Mesenchymal stem cell (in vitro differentiated cells and primary cell): ENCODE results near the gene BICRAL.

ENCODE experiments used
- DNase-seq: peaks from one replicate; pipeline ENCODE4 v3.0.0-alpha.2; 2013
- H2AFZ ChIP-seq: one replicate; pipeline ENCODE4 v1.6.1; 2013; ENCODE audit warnings: low read depth, mild to moderate bottlenecking, control low read depth, inconsistent platforms, low read length, moderate library complexity
- H2AK5ac ChIP-seq: 2 replicates; pipeline ENCODE4 v1.6.1; 2013; ENCODE audit warnings: low read length, moderate library complexity, mild to moderate bottlenecking, inconsistent platforms; ENCODE audit not compliant: severe bottlenecking
- H2BK120ac ChIP-seq: one replicate; pipeline ENCODE4 v1.6.1; 2013; ENCODE audit warnings: low read depth, mild to moderate bottlenecking, inconsistent platforms, low read length, moderate library complexity
- H2BK12ac ChIP-seq, 2 experiments: one replicate each; pipeline ENCODE4 v1.6.1; 2013; ENCODE audit warnings: inconsistent platforms in 2 of 2, low read length in 2 of 2, mild to moderate bottlenecking in 2 of 2, moderate library complexity in 2 of 2, control low read depth in 1 of 2
- H2BK15ac ChIP-seq: one replicate; pipeline ENCODE4 v1.6.1; 2013; ENCODE audit warnings: mild to moderate bottlenecking, low read depth, inconsistent platforms; ENCODE audit not compliant: poor library complexity, severe bottlenecking
- H2BK5ac ChIP-seq: 2 replicates; pipeline ENCODE4 v1.6.1; 2013; ENCODE audit warnings: low read depth, mild to moderate bottlenecking, low read length, control low read depth, inconsistent platforms; ENCODE audit not compliant: poor library complexity, severe bottlenecking
- H3K14ac ChIP-seq, 2 experiments: one replicate each; pipeline ENCODE4 v1.6.1; 2013; ENCODE audit warnings: inconsistent platforms in 2 of 2, low read length in 2 of 2, control low read depth in 1 of 2, mild to moderate bottlenecking in 1 of 2, moderate library complexity in 1 of 2
- H3K18ac ChIP-seq, 2 experiments: one replicate each; pipeline ENCODE4 v1.6.1; 2013; ENCODE audit warnings: inconsistent platforms in 2 of 2, low read length in 2 of 2, control low read depth in 1 of 2, low read depth in 1 of 2, mild to moderate bottlenecking in 1 of 2
- H3K23ac ChIP-seq, 2 experiments: one replicate each; pipeline ENCODE4 v1.6.1; 2013; ENCODE audit warnings: inconsistent platforms in 2 of 2, low read length in 2 of 2, mild to moderate bottlenecking in 2 of 2, moderate library complexity in 2 of 2, control low read depth in 1 of 2
- H3K27ac ChIP-seq: 2 replicates; pipeline ENCODE4 v1.5.1; 2013; ENCODE audit warnings: mild to moderate bottlenecking, moderate library complexity, low read length, control low read depth, inconsistent platforms; ENCODE audit not compliant: poor library complexity, severe bottlenecking
- H3K27me3 ChIP-seq, 2 experiments: 2 replicates each; pipeline versions ENCODE4 v1.6.1 to v1.7.0; 2013; ENCODE audit warnings: low read length in 2 of 2, mild to moderate bottlenecking in 2 of 2, moderate library complexity in 2 of 2, control low read depth in 1 of 2, inconsistent platforms in 1 of 2; ENCODE audit not compliant: control insufficient read depth in 1 of 2, insufficient read depth in 1 of 2
- H3K36me3 ChIP-seq, 2 experiments: 2 replicates each; pipeline versions ENCODE4 v1.6.1 to v1.7.0; 2013; ENCODE audit warnings: low read length in 2 of 2, control low read depth in 1 of 2, inconsistent platforms in 1 of 2, low read depth in 1 of 2, mild to moderate bottlenecking in 1 of 2; ENCODE audit not compliant: insufficient read depth in 2 of 2, control insufficient read depth in 1 of 2
- H3K4ac ChIP-seq, 2 experiments: one replicate each; pipeline ENCODE4 v1.6.1; 2013; ENCODE audit warnings: inconsistent platforms in 2 of 2, low read length in 2 of 2, mild to moderate bottlenecking in 2 of 2, moderate library complexity in 2 of 2, control low read depth in 1 of 2, low read depth in 1 of 2
- H3K4me1 ChIP-seq: 2 replicates; pipeline ENCODE4 v1.6.1; 2013; ENCODE audit warnings: low read depth, low read length, control low read depth; ENCODE audit not compliant: control insufficient read depth, insufficient read depth
- H3K4me2 ChIP-seq: 2 replicates; pipeline ENCODE4 v1.6.1; 2013; ENCODE audit warnings: low read length, mild to moderate bottlenecking, inconsistent platforms; ENCODE audit not compliant: poor library complexity, severe bottlenecking
- H3K4me3 ChIP-seq, 2 experiments: 2 replicates each; pipeline versions ENCODE4 v1.5.1 to v1.7.0; 2013; ENCODE audit warnings: low read length in 2 of 2, mild to moderate bottlenecking in 2 of 2, control low read depth in 1 of 2, low read depth in 1 of 2; ENCODE audit not compliant: insufficient read depth in 1 of 2
- H3K79me1 ChIP-seq: replicated peaks from 2 replicates; pipeline ENCODE4 v1.6.1; 2013; ENCODE audit warnings: mild to moderate bottlenecking, control low read depth, low read length, inconsistent platforms; ENCODE audit not compliant: poor library complexity, severe bottlenecking
- H3K9ac ChIP-seq: 2 replicates; pipeline ENCODE4 v1.7.0; 2013; ENCODE audit warnings: mild to moderate bottlenecking, low read length, moderate library complexity
- H3K9me3 ChIP-seq: 2 replicates; pipeline ENCODE4 v1.7.0; 2013; ENCODE audit warnings: mild to moderate bottlenecking, low read length; ENCODE audit not compliant: control insufficient read depth
- H4K8ac ChIP-seq: one replicate; pipeline ENCODE4 v1.6.1; 2013; ENCODE audit warnings: inconsistent platforms, mild to moderate bottlenecking, low read length, moderate library complexity
- H4K91ac ChIP-seq: one replicate; pipeline ENCODE4 v1.6.1; 2013; ENCODE audit warnings: mild to moderate bottlenecking, low read length, inconsistent platforms
- whole genome bisulfite sequencing: methylation state at CpG from one replicate; pipeline ENCODE4 v1.1.7; 2013; ENCODE audit warnings: mixed read lengths; 5-methylcytosine and 5-hydroxymethylcytosine counted together

Gene BICRAL

GRCh38 chr6:42788671-42789070 is 6.8 kb downstream of the BICRAL start:
- H3K9me3 ChIP-seq, result no peaks in the 10 kb centered on the region
- H3K79me1 ChIP-seq, result peaks cover 16% of the 10 kb centered on the region
- no peak overlapping the region for H4K91ac ChIP-seq
- peaks cover 4 to 6% of the 10 kb centered on the region in 2 experiments for H3K36me3 ChIP-seq
- no peak overlapping the region for H2BK15ac ChIP-seq
- no peak overlapping the region for H2BK120ac ChIP-seq
- no peaks in the 10 kb centered on the region for H3K27me3 ChIP-seq
- no peak overlapping the region for H3K9ac ChIP-seq
- no peak overlapping the region for H3K27ac ChIP-seq
- H3K23ac ChIP-seq, result no peak overlapping the region
- H3K4me3 ChIP-seq, result no peak overlapping the region
- H3K14ac ChIP-seq, result no peak overlapping the region
- peak overlapping the region; percentile 75 for H2AK5ac ChIP-seq
- no peak overlapping the region for H3K4ac ChIP-seq
- H4K8ac ChIP-seq, result no peak overlapping the region
- no peak overlapping the region for H3K18ac ChIP-seq
- no peak overlapping the region for H2BK5ac ChIP-seq
- 83% methylated on average over 4 of the region's 4 CpGs for WGBS
- H3K4me1 ChIP-seq, result peaks cover 7% of the 10 kb centered on the region
- no peak overlapping the region for H3K4me2 ChIP-seq
- DNase-seq, result no peak
- H2BK12ac ChIP-seq, result no peak overlapping the region
- no peak overlapping the region for H2AFZ ChIP-seq

- Histone ChIP-seq H3K4ac (no peak overlapping the region), H3K36me3 (peaks cover 4 to 6% of the 10 kb centered on the region in 2 experiments), H3K27me3 (no peaks in the 10 kb centered on the region), H3K23ac (no peak overlapping the region), H3K4me2 (no peak overlapping the region), H3K9me3 (no peaks in the 10 kb centered on the region), H3K4me3 (no peak overlapping the region), H3K9ac (no peak overlapping the region), H2BK120ac (no peak overlapping the region), H3K27ac (no peak overlapping the region), H2AK5ac (no peak overlapping the region), H2AFZ (no peak overlapping the region), H4K91ac (no peak overlapping the region), H3K79me1 (peaks cover 16% of the 10 kb centered on the region), H3K4me1 (peaks cover 3% of the 10 kb centered on the region), H3K14ac (no peak overlapping the region), H4K8ac (no peak overlapping the region), H3K18ac (no peak overlapping the region), H2BK12ac (peak overlapping the region in 1 of 2 experiments; percentile 6), H2BK15ac (no peak overlapping the region), H2BK5ac (no peak overlapping the region)
- 75% methylated on average over 4 of the region's 5 CpGs for WGBS
- no peak for DNase-seq
These were observed 8.8 kb downstream of the BICRAL start for GRCh38 chr6:42790549-42791181.

GRCh38 chr6:42791706-42792320 is 10.0 kb downstream of the BICRAL start:
- Histone ChIP-seq H4K8ac (no peak overlapping the region), H3K4ac (no peak overlapping the region), H3K23ac (no peak overlapping the region), H2BK15ac (no peak overlapping the region), H3K79me1 (peaks cover 20% of the 10 kb centered on the region), H3K9me3 (no peaks in the 10 kb centered on the region), H2BK120ac (no peak overlapping the region), H2BK5ac (no peak overlapping the region), H2BK12ac (no peak overlapping the region), H3K9ac (no peak overlapping the region), H3K27ac (no peak overlapping the region), H3K36me3 (peaks cover 4 to 6% of the 10 kb centered on the region in 2 experiments), H4K91ac (no peak overlapping the region), H3K14ac (no peak overlapping the region), H2AFZ (no peak overlapping the region), H2AK5ac (peak overlapping the region; percentile 19), H3K4me3 (no peak overlapping the region), H3K4me2 (no peak overlapping the region), H3K4me1 (peaks cover 3% of the 10 kb centered on the region), H3K27me3 (no peaks in the 10 kb centered on the region), H3K18ac (no peak overlapping the region)
- no peak for DNase-seq
- 100% methylated on average over 1 of the region's 3 CpGs for WGBS

- Histone ChIP-seq H2BK5ac (no peak overlapping the region), H3K27me3 (no peaks in the 10 kb centered on the region), H3K27ac (no peak overlapping the region), H3K36me3 (no peaks in the 10 kb centered on the region), H3K4me3 (no peak overlapping the region), H3K79me1 (peaks cover 11% of the 10 kb centered on the region), H3K4ac (no peak overlapping the region), H3K9ac (no peak overlapping the region), H2BK15ac (no peak overlapping the region), H3K4me1 (peaks cover 6% of the 10 kb centered on the region), H4K91ac (no peak overlapping the region), H2BK12ac (no peak overlapping the region), H3K14ac (no peak overlapping the region), H3K9me3 (no peaks in the 10 kb centered on the region), H3K18ac (no peak overlapping the region), H4K8ac (no peak overlapping the region), H3K4me2 (no peak overlapping the region), H3K23ac (no peak overlapping the region), H2BK120ac (no peak overlapping the region), H2AFZ (no peak overlapping the region), H2AK5ac (no peak overlapping the region)
- no CpG with 5 or more reads among the region's 1 CpG for WGBS
- no peak for DNase-seq
These were observed 13.8 kb downstream of the BICRAL start for GRCh38 chr6:42795651-42796050.
